IMR-90 (cell line): Measurements from ENCODE around the gene CCDC33. TPM values are rescaled to one million over a fixed set of nuclear protein-coding genes. Genes with fewer than 3 reads are reported as not detected.
A peak's percentile ranks its signal among the peaks of the same experiment; 100 is the strongest.

Source experiments
- ATAC-seq: fragments of 200-7000 bp; cut with Tn5 transposase; 2 replicates; pipeline ENCODE4 v1.9.1; 2020; ENCODE audit warnings: low read depth, mild to moderate bottlenecking, moderate library complexity
- BruUV-seq: library from RNA; stranded (reverse); fragments of 400-500 nt; replicated peaks from 2 replicates; lab custom pipeline; 2021; lab: Mats Ljungman, UMichigan
- CTCF ChIA-PET: fragments of 300-600 bp; formaldehyde crosslinking; extraction: SDS; loops from one replicate; lab custom pipeline; 2021; ENCODE audit warnings: antibody characterized with exemption; lab: Yijun Ruan, JAX
- POLR2A ChIA-PET: fragments of 300-600 bp; sonication (Branson Sonifier 250); formaldehyde crosslinking; loops from one replicate; lab custom pipeline; 2022; ENCODE audit warnings: antibody characterized with exemption; ENCODE audit not compliant: unreplicated experiment; lab: Charles Lee
- DNase-seq: peaks from one replicate; pipeline ENCODE4 v3.0.0; 2013
- H2AFZ ChIP-seq: replicated peaks from 2 replicates; pipeline ENCODE3; 2013; ENCODE audit warnings: low read length, mild to moderate bottlenecking; ENCODE audit not compliant: poor library complexity
- H2AK5ac ChIP-seq: 2 replicates; pipeline ENCODE4 v1.6.1; 2013; ENCODE audit warnings: low read depth, low read length, inconsistent platforms
- H2AK9ac ChIP-seq: replicated peaks from 2 replicates; pipeline ENCODE3; 2013; ENCODE audit warnings: mild to moderate bottlenecking, low read depth, low read length, moderate library complexity; ENCODE audit not compliant: poor library complexity
- H2BK120ac ChIP-seq: 2 replicates; pipeline ENCODE4 v1.6.1; 2013; ENCODE audit warnings: low read depth, low read length, inconsistent platforms
- H2BK15ac ChIP-seq: 3 replicates; pipeline ENCODE4 v1.6.1; 2013; ENCODE audit warnings: low read depth, low read length, inconsistent platforms
- H2BK20ac ChIP-seq: 2 replicates; pipeline ENCODE4 v1.6.1; 2013; ENCODE audit warnings: low read depth, mild to moderate bottlenecking, inconsistent platforms, low read length, moderate library complexity
- H2BK5ac ChIP-seq: 2 replicates; pipeline ENCODE4 v1.6.1; 2013; ENCODE audit warnings: mild to moderate bottlenecking, low read depth, low read length, inconsistent platforms; ENCODE audit not compliant: poor library complexity, severe bottlenecking
- H3K14ac ChIP-seq: replicated peaks from 2 replicates; pipeline ENCODE4 v1.6.1; 2013; ENCODE audit warnings: low read depth, low read length, inconsistent platforms
- H3K18ac ChIP-seq: 2 replicates; pipeline ENCODE4 v1.6.1; 2013; ENCODE audit warnings: low read depth, low read length, control low read depth
- H3K23ac ChIP-seq: 2 replicates; pipeline ENCODE4 v1.6.1; 2013; ENCODE audit warnings: low read depth, low read length, inconsistent platforms
- H3K27ac ChIP-seq: 2 replicates; pipeline ENCODE4 v1.5.1; 2013; ENCODE audit warnings: mild to moderate bottlenecking, control low read depth, low read length; ENCODE audit not compliant: insufficient read depth
- H3K27me3 ChIP-seq: 2 replicates; pipeline ENCODE4 v1.6.1; 2013; ENCODE audit warnings: low read length; ENCODE audit not compliant: control insufficient read depth, insufficient read depth
- H3K36me3 ChIP-seq: 2 replicates; pipeline ENCODE4 v1.6.1; 2013; ENCODE audit warnings: low read length, mixed read lengths; ENCODE audit not compliant: control insufficient read depth, insufficient read depth
- H3K4ac ChIP-seq: 2 replicates; pipeline ENCODE4 v1.6.1; 2013; ENCODE audit warnings: low read depth, low read length, inconsistent platforms
- H3K4me1 ChIP-seq: 2 replicates; pipeline ENCODE4 v1.6.1; 2013; ENCODE audit warnings: low read length, mixed read lengths; ENCODE audit not compliant: control insufficient read depth, insufficient read depth
- H3K4me2 ChIP-seq: 2 replicates; pipeline ENCODE4 v1.6.1; 2013; ENCODE audit warnings: low read depth, mild to moderate bottlenecking, control low read depth, low read length, moderate library complexity
- H3K4me3 ChIP-seq: 2 replicates; pipeline ENCODE4 v1.5.1; 2013; ENCODE audit warnings: low read depth, mild to moderate bottlenecking, control low read depth, low read length, moderate library complexity; ENCODE audit not compliant: insufficient read depth
- H3K56ac ChIP-seq: 2 replicates; pipeline ENCODE4 v1.6.1; 2013; ENCODE audit warnings: low read length, inconsistent platforms; ENCODE audit not compliant: insufficient read depth; ENCODE audit errors: extremely low read depth
- H3K79me1 ChIP-seq, 2 experiments: 2 replicates each; pipeline ENCODE4 v1.6.1; 2013; ENCODE audit warnings: low read length in 2 of 2, inconsistent platforms in 1 of 2, low read depth in 1 of 2
- H3K9ac ChIP-seq: 2 replicates; pipeline ENCODE4 v1.6.1; 2013; ENCODE audit warnings: low read depth, low read length, control low read depth
- H3K9me1 ChIP-seq: 2 replicates; pipeline ENCODE4 v1.6.1; 2013; ENCODE audit warnings: low read length, inconsistent platforms; ENCODE audit not compliant: insufficient read depth
- H3K9me3 ChIP-seq: 2 replicates; pipeline ENCODE4 v1.6.1; 2013; ENCODE audit warnings: low read length; ENCODE audit not compliant: control insufficient read depth, insufficient read depth
- H4K20me1 ChIP-seq: 2 replicates; pipeline ENCODE4 v1.6.1; 2013; ENCODE audit warnings: low read length, inconsistent platforms; ENCODE audit not compliant: insufficient read depth
- H4K5ac ChIP-seq: 2 replicates; pipeline ENCODE4 v1.6.1; 2013; ENCODE audit warnings: mild to moderate bottlenecking, low read depth, low read length, control low read depth
- H4K8ac ChIP-seq, 2 experiments: 2 replicates each; pipeline ENCODE4 v1.6.1; 2013; ENCODE audit warnings: low read depth in 2 of 2, low read length in 2 of 2, control low read depth in 1 of 2, inconsistent platforms in 1 of 2
- H4K91ac ChIP-seq: 2 replicates; pipeline ENCODE4 v1.6.1; 2013; ENCODE audit warnings: low read depth, low read length, inconsistent platforms; ENCODE audit not compliant: insufficient read depth
- MAZ ChIP-seq: IDR thresholded peaks from 2 replicates; pipeline ENCODE4 v1.6.1; 2012; ENCODE audit warnings: low read depth, mild to moderate bottlenecking, low read length, improper control_type of control experiment, moderate library complexity, borderline replicate concordance
- MXI1 ChIP-seq: IDR thresholded peaks from 2 replicates; pipeline ENCODE4 v1.6.1; 2012; ENCODE audit warnings: low read depth, mild to moderate bottlenecking, low read length, moderate library complexity, borderline replicate concordance
- WGBS, 2 experiments: methylation state at CpG; one replicate each; pipeline versions ENCODE4 v1.1.5 to v1.1.7; 2013; ENCODE audit warnings: missing lambda C conversion rate in 2 of 2; ENCODE audit not compliant: insufficient read length in 1 of 2; ENCODE audit errors: extremely low coverage in 2 of 2; 5-methylcytosine and 5-hydroxymethylcytosine counted together
- dilution Hi-C: fragments of 300-500 bp; cut with HindIII; formaldehyde crosslinking; loops from one replicate; pipeline ENCODE4 v1.14.3; 2018; ENCODE audit warnings: low sequenced_read_pairs; ENCODE audit not compliant: unreplicated experiment
- in situ Hi-C: fragments of 300-500 bp; cut with MboI; formaldehyde crosslinking; loops from 3 replicates; pipeline ENCODE4 v1.14.3; 2019; ENCODE audit warnings: low sequenced_read_pairs, inconsistent platforms, mixed read lengths
- intact Hi-C: fragments of 100-400 bp; cut with micrococcal nuclease; formaldehyde crosslinking; loops from 2 replicates; pipeline ENCODE4 v1.10.0; 2022
- polyA plus RNA-seq, 3 experiments: library from polyadenylated mRNA; depleted of rRNA; stranded (reverse); fragments of >200 nt; gene quantifications; 2 replicates each; pipeline ENCODE4 v1.2.3, GENCODE V29; 2012; ENCODE audit warnings: low replicate concordance in 1 of 3
- total RNA-seq: library from RNA; depleted of rRNA; stranded (reverse); fragments of >200 nt; gene quantifications from 2 replicates; pipeline ENCODE4 v1.2.3, GENCODE V29; 2012

CCDC33 gene
- total and polyA plus RNA-seq, 2 of the 4 experiments (the other 2 are of a cell fraction) = not detected

GRCh38 chr15:74317820-74318375 lies 81.8 kb downstream of the CCDC33 start:
- peak overlapping the region; percentile 44 for H2BK5ac ChIP-seq
- peak overlapping the region; percentile 73 for H2AFZ ChIP-seq
- DNase-seq (peak; percentile 87), ATAC-seq (peak; percentile 85)
- ChIA-PET POLR2A (no interaction called here), CTCF (interaction anchor here (1.1 kb wide), 1 partner anchor 10 kb away, joined by 4 read pairs; no protein-coding TSS in a partner anchor)
- 0 out of 2 replicates have a peak overlapping the region, but pooled peaks have one; percentile 27 for H3K23ac ChIP-seq
- dilution Hi-C loops (no loop called here), in situ Hi-C loops (loop anchor here (5.0 kb wide), 1 partner anchor 341 kb away; no protein-coding TSS in a partner anchor), intact Hi-C loops (no loop called here)
- H3K9me1 ChIP-seq = no peaks in the 10 kb centered on the region; the same call in 1 of the 2 replicates
- peaks cover 15% of the 10 kb centered on the region; the same call in 1 of the 2 replicates for H3K4me1 ChIP-seq
- H2AK5ac ChIP-seq = peak overlapping the region; percentile 89
- H2BK120ac ChIP-seq = peak overlapping the region; percentile 89
- H4K5ac ChIP-seq = peak overlapping the region; percentile 31
- H2BK15ac ChIP-seq = peak overlapping the region; percentile 31; the same call in 1 of the 3 replicates
- peak overlapping the region; percentile 23 for H3K18ac ChIP-seq
- H2AK9ac ChIP-seq = peak overlapping the region; percentile 89
- WGBS, 2 experiments = 0% methylated on average over 2 of the region's 8 CpGs; no CpG with 5 or more reads in 1 of the 2 experiments
- no peak overlapping the region for H3K4me3 ChIP-seq
- H3K27me3 ChIP-seq = peaks cover 7% of the 10 kb centered on the region; the same call in 1 of the 2 replicates
- BruUV-seq = no TSS peak
- H4K91ac ChIP-seq = peak overlapping the region; percentile 69
- peak overlapping the region; percentile 92 for H3K4ac ChIP-seq
- H3K36me3 ChIP-seq = no peaks in the 10 kb centered on the region
- peak overlapping the region; percentile 69; the same call in 1 of the 2 replicates for H3K14ac ChIP-seq
- H4K20me1 ChIP-seq = no peaks in the 10 kb centered on the region
- no peaks in the 10 kb centered on the region for H3K79me1 ChIP-seq
- TF ChIP-seq MXI1 (no peak), MAZ (peak; percentile 70; the same call in 1 of the 2 replicates)
- H3K27ac ChIP-seq = peak overlapping the region; percentile 31
- no peaks in the 10 kb centered on the region for H3K9me3 ChIP-seq
- no peak overlapping the region for H3K9ac ChIP-seq
- H3K4me2 ChIP-seq = peak overlapping the region; percentile 43; the same call in 1 of the 2 replicates
- peak overlapping the region; percentile 90 for H2BK20ac ChIP-seq
- H3K56ac ChIP-seq = no peak overlapping the region
- H4K8ac ChIP-seq = peak overlapping the region; percentile 20 to 86; a peak in 1 of 4 replicates
